Suprapubic skin (tissue), 4 donors: ENCODE data around the gene CPA1.

ENCODE experiments used
- CTCF ChIP-seq, 2 donors: fragments of 200-600 bp in 1 of 2; fragments of 450-650 bp in 1 of 2; sonication (generic) in 1 of 2; IDR thresholded peaks; one replicate each; pipeline ENCODE4 v1.5.1; 2016 to 2019; ENCODE audit warnings: antibody characterized with exemption in 2 of 2, mild to moderate bottlenecking in 1 of 2, moderate library complexity in 1 of 2
- POLR2A ChIP-seq, 2 donors: fragments of 450-650 bp; IDR thresholded peaks; one replicate each; pipeline ENCODE4 v1.6.1; 2017; ENCODE audit warnings: antibody characterized with exemption in 2 of 2, mild to moderate bottlenecking in 2 of 2, moderate library complexity in 2 of 2
- POLR2AphosphoS5 ChIP-seq, 3 donors: sonication (generic); formaldehyde crosslinking; IDR thresholded peaks; one replicate each; pipeline ENCODE4 v1.6.1; 2017; ENCODE audit warnings: antibody characterized with exemption in 3 of 3

- TF ChIP-seq CTCF (IDR thresholded peaks at IDR 0.05) (no peak), POLR2A (IDR thresholded peaks at IDR 0.05) (no peak), POLR2AphosphoS5 (IDR thresholded peaks at IDR 0.05) (no peak)
Measured at GRCh38 chr7:130360518-130360917, 19.8 kb upstream of the CPA1 start.
